ENCODE measurements around the gene OLR1. TPM values are rescaled to one million over a fixed set of nuclear protein-coding genes. Genes with fewer than 3 reads are reported as not detected.

Gene OLR1
- total RNA-seq, 1 donor = under 0.01 TPM

DNA sequence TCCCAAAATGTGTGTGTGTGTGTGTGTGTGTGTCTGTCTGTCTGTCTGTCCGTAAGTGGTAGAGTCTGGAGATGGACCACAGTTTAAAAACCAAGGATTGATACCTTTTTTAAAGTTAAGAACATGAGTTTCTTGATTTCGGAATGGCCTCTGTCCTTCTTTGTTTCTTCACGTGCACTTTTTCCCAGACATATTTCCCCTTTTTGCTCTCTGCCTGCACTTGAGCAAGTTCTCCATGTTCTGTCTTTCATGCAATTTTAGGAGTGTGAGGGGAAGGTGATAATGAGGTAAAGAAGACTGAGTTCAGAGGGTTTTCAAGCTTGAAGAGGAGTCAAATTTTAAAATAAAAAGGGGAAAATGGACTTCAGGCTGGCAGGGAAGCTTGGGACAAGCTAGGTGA is 12.7 kb downstream of the OLR1 start:
- no peaks in the 10 kb centered on the region for H3K79me2 ChIP-seq (ENCODE audit: insufficient read depth, low read length)
- H3K4me2 ChIP-seq (ENCODE audit: insufficient read depth, low read length) = no peak overlapping the region
- H3K27ac ChIP-seq (ENCODE audit: low read depth, low read length) = no peak overlapping the region
- no peak for DNase-seq (ENCODE audit: insufficient read length, low spot score, missing footprints)
- H3K27me3 ChIP-seq (ENCODE audit: insufficient read depth, low read length) = peaks cover 4% of the 10 kb centered on the region
- TF ChIP-seq, protein P1, sequence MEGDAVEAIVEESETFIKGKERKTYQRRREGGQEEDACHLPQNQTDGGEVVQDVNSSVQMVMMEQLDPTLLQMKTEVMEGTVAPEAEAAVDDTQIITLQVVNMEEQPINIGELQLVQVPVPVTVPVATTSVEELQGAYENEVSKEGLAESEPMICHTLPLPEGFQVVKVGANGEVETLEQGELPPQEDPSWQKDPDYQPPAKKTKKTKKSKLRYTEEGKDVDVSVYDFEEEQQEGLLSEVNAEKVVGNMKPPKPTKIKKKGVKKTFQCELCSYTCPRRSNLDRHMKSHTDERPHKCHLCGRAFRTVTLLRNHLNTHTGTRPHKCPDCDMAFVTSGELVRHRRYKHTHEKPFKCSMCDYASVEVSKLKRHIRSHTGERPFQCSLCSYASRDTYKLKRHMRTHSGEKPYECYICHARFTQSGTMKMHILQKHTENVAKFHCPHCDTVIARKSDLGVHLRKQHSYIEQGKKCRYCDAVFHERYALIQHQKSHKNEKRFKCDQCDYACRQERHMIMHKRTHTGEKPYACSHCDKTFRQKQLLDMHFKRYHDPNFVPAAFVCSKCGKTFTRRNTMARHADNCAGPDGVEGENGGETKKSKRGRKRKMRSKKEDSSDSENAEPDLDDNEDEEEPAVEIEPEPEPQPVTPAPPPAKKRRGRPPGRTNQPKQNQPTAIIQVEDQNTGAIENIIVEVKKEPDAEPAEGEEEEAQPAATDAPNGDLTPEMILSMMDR (IDR thresholded peaks at IDR 0.05; ENCODE audit: extremely low read depth, low read depth, low read length) = no peak
- no peaks in the 10 kb centered on the region for H3K36me3 ChIP-seq (ENCODE audit: insufficient read depth, low read length)
- H3K4me3 ChIP-seq (ENCODE audit: insufficient read depth, low read length) = no peak overlapping the region
- no peak overlapping the region for H2AFZ ChIP-seq (ENCODE audit: low read length)
- H3K4me1 ChIP-seq (ENCODE audit: insufficient read depth, low read length) = no peaks in the 10 kb centered on the region
- H3K9me3 ChIP-seq (ENCODE audit: low read depth, low read length) = no peaks in the 10 kb centered on the region
- no peaks in the 10 kb centered on the region for H4K20me1 ChIP-seq (ENCODE audit: insufficient read depth, low read length)

DNA sequence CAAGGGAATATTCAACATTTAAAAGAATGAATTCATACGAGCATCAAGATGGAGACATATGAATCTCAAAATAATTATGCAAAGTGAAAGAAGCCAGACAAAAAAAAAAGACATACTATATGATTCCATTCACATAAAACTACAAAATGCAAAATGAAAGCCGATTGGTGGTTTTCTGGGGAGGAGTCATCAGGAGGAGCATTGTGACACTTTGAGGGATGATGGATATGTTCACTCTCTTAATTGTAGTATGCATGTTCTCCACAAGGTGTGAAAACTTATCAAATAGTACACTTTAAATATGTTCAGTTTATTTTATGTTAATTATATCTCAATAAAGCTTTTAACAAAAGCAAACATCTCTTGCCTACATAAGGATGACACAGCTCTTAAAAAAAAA is 13.5 kb downstream of the OLR1 start:
- no peak overlapping the region for H3K27ac ChIP-seq (ENCODE audit: low read depth, low read length)
- H3K36me3 ChIP-seq (ENCODE audit: insufficient read depth, low read length) = no peaks in the 10 kb centered on the region
- H2AFZ ChIP-seq (ENCODE audit: low read length) = no peak overlapping the region
- H3K79me2 ChIP-seq (ENCODE audit: insufficient read depth, low read length) = no peaks in the 10 kb centered on the region
- peaks cover 4% of the 10 kb centered on the region for H3K27me3 ChIP-seq (ENCODE audit: insufficient read depth, low read length)
- H4K20me1 ChIP-seq (ENCODE audit: insufficient read depth, low read length) = no peaks in the 10 kb centered on the region
- H3K4me2 ChIP-seq (ENCODE audit: insufficient read depth, low read length) = no peak overlapping the region
- peaks cover 8% of the 10 kb centered on the region for H3K4me1 ChIP-seq (ENCODE audit: insufficient read depth, low read length)
- TF ChIP-seq, protein P1 (IDR thresholded peaks at IDR 0.05; ENCODE audit: extremely low read depth, low read depth, low read length) = no peak
- DNase-seq (ENCODE audit: insufficient read length, low spot score, missing footprints) = no peak
- no peaks in the 10 kb centered on the region for H3K9me3 ChIP-seq (ENCODE audit: low read depth, low read length)
- no peak overlapping the region for H3K4me3 ChIP-seq (ENCODE audit: insufficient read depth, low read length)

GRCh38 chr12:10155966-10156365 is 16.0 kb downstream of the OLR1 start:
- Histone ChIP-seq H3K4me3 (ENCODE audit: insufficient read depth, low read length) (no peak overlapping the region), H3K4me2 (ENCODE audit: insufficient read depth, low read length) (no peak overlapping the region), H3K4me1 (ENCODE audit: insufficient read depth, low read length) (peaks cover 8% of the 10 kb centered on the region), H3K27me3 (ENCODE audit: insufficient read depth, low read length) (peaks cover 4% of the 10 kb centered on the region), H3K27ac (ENCODE audit: low read depth, low read length) (no peak overlapping the region), H3K79me2 (ENCODE audit: insufficient read depth, low read length) (no peaks in the 10 kb centered on the region), H3K9me3 (ENCODE audit: low read depth, low read length) (no peaks in the 10 kb centered on the region), H2AFZ (ENCODE audit: low read length) (no peak overlapping the region), H4K20me1 (ENCODE audit: insufficient read depth, low read length) (no peaks in the 10 kb centered on the region), H3K36me3 (ENCODE audit: insufficient read depth, low read length) (no peaks in the 10 kb centered on the region)
- no peak for DNase-seq (ENCODE audit: insufficient read length, low spot score, missing footprints)
- TF ChIP-seq, protein P1 (IDR thresholded peaks at IDR 0.05; ENCODE audit: extremely low read depth, low read depth, low read length) = no peak

DNA sequence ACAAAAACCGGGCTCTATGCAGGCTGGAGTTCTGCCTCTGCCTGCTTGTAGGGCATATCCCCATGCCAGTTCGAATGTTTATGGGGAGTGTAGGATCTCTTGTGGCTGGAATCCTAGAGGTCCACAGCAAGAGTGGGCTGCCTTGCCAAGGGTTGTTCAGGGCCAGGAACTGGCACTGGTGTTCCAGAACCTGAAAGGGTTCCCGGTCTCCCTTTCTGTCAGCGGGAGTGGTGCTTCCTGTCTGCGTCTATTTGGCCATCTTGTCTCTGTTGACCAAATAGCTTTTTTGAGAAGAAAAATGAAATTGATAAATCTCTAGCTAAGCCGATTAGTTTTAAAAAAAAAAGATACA is 17.8 kb downstream of the OLR1 start:
- no peaks in the 10 kb centered on the region for H3K27me3 ChIP-seq (ENCODE audit: insufficient read depth, low read length)
- TF ChIP-seq, protein P1 (IDR thresholded peaks at IDR 0.05; ENCODE audit: extremely low read depth, low read depth, low read length) = no peak
- H4K20me1 ChIP-seq (ENCODE audit: insufficient read depth, low read length) = no peaks in the 10 kb centered on the region
- no peaks in the 10 kb centered on the region for H3K36me3 ChIP-seq (ENCODE audit: insufficient read depth, low read length)
- H3K27ac ChIP-seq (ENCODE audit: low read depth, low read length) = no peak overlapping the region
- H3K79me2 ChIP-seq (ENCODE audit: insufficient read depth, low read length) = no peaks in the 10 kb centered on the region
- peak overlapping the region; percentile 81 for H3K4me3 ChIP-seq (ENCODE audit: insufficient read depth, low read length)
- H3K4me2 ChIP-seq (ENCODE audit: insufficient read depth, low read length) = peak overlapping the region; percentile 96
- H3K9me3 ChIP-seq (ENCODE audit: low read depth, low read length) = no peaks in the 10 kb centered on the region
- H2AFZ ChIP-seq (ENCODE audit: low read length) = peak overlapping the region; percentile 98
- DNase-seq (ENCODE audit: insufficient read length, low spot score, missing footprints) = peak; percentile 57
- peaks cover 8% of the 10 kb centered on the region for H3K4me1 ChIP-seq (ENCODE audit: insufficient read depth, low read length)
